ENCODE results near the gene SLC2A14. TPM values are rescaled to one million over a fixed set of nuclear protein-coding genes. Genes with fewer than 3 reads are reported as not detected.
"Not testable (repeated sequence)": the region's sequence is repeated elsewhere in the genome, so short reads cannot be mapped to it uniquely, and the experiment has no call there.

SLC2A14 gene
- total and polyA plus RNA-seq, 2 donors from 2014 or later: not detected

- Histone ChIP-seq H3K27me3 (ENCODE audit: control insufficient read depth, insufficient read depth, low read length) (no peaks in the 10 kb centered on the region), H3K9me3 (ENCODE audit: control insufficient read depth in 2 of 3, insufficient read depth in 1 of 3, low read length in 3 of 3) (no peaks in the 10 kb centered on the region), H3K4me3 (ENCODE audit: low read length in 3 of 3) (no peak overlapping the region), H3K36me3 (ENCODE audit: control insufficient read depth in 2 of 3, insufficient read depth in 3 of 3, low read length in 3 of 3) (no peaks in the 10 kb centered on the region), H3K4me1 (ENCODE audit: control insufficient read depth in 2 of 3, insufficient read depth in 2 of 3, low read depth in 1 of 3, low read length in 3 of 3) (no peaks in the 10 kb centered on the region), H3K27ac (ENCODE audit: low read depth in 2 of 2, low read length in 2 of 2) (no peak overlapping the region), H3K9ac (ENCODE audit: low read length in 3 of 3) (no peak overlapping the region)
- intact Hi-C loops (cut with DNase I): no loop called here
- TF ChIP-seq, protein P1, sequence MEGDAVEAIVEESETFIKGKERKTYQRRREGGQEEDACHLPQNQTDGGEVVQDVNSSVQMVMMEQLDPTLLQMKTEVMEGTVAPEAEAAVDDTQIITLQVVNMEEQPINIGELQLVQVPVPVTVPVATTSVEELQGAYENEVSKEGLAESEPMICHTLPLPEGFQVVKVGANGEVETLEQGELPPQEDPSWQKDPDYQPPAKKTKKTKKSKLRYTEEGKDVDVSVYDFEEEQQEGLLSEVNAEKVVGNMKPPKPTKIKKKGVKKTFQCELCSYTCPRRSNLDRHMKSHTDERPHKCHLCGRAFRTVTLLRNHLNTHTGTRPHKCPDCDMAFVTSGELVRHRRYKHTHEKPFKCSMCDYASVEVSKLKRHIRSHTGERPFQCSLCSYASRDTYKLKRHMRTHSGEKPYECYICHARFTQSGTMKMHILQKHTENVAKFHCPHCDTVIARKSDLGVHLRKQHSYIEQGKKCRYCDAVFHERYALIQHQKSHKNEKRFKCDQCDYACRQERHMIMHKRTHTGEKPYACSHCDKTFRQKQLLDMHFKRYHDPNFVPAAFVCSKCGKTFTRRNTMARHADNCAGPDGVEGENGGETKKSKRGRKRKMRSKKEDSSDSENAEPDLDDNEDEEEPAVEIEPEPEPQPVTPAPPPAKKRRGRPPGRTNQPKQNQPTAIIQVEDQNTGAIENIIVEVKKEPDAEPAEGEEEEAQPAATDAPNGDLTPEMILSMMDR (IDR thresholded peaks at IDR 0.05; ENCODE audit: borderline replicate concordance, extremely low read depth, insufficient read depth): no peak
- FAIRE-seq (no peak), DNase-seq (no peak)
Measured at GRCh38 chr12:7797698-7798398, 74.9 kb downstream of the SLC2A14 start.

DNA sequence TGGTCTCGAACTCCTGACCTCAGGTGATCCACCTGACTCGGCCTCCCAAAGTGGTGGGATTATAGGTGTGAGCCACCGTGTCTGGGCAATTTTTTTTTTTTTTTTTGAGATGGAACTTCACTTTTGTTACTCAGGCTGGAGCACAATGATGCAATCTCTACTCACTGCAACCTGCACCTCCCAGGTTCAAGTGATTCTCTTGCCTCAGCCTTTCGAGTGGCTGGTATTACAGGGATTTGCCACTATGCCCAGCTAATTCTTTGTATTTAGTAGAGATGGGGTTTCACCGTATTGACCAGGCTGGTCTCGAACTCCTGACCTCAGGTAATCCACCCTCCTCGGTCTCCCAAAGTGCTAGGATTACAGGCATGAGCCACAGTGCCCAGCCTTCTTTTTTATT, 75.4 kb downstream of the SLC2A14 start:
- FAIRE-seq; H3K27me3 ChIP-seq (ENCODE audit: control insufficient read depth, insufficient read depth, low read length); H3K9me3 ChIP-seq (ENCODE audit: control insufficient read depth in 2 of 3, insufficient read depth in 1 of 3, low read length in 3 of 3); H3K36me3 ChIP-seq (ENCODE audit: control insufficient read depth in 2 of 3, insufficient read depth in 3 of 3, low read length in 3 of 3); H3K4me3 ChIP-seq (ENCODE audit: low read length in 3 of 3); DNase-seq; intact Hi-C loops (cut with DNase I); H3K27ac ChIP-seq (ENCODE audit: low read depth in 2 of 2, low read length in 2 of 2); H3K4me1 ChIP-seq (ENCODE audit: control insufficient read depth in 2 of 3, insufficient read depth in 2 of 3, low read depth in 1 of 3, low read length in 3 of 3); H3K9ac ChIP-seq (ENCODE audit: low read length in 3 of 3): not testable (repeated sequence)

GRCh38 chr12:7793211-7793610, 79.5 kb downstream of the SLC2A14 start:
- TF ChIP-seq, protein P1 (IDR thresholded peaks at IDR 0.05; ENCODE audit: borderline replicate concordance, extremely low read depth, insufficient read depth): no peak
- Histone ChIP-seq H3K4me3 (ENCODE audit: low read length in 3 of 3) (no peak overlapping the region), H3K36me3 (ENCODE audit: control insufficient read depth in 2 of 3, insufficient read depth in 3 of 3, low read length in 3 of 3) (no peaks in the 10 kb centered on the region), H3K27me3 (ENCODE audit: control insufficient read depth, insufficient read depth, low read length) (no peaks in the 10 kb centered on the region), H3K9me3 (ENCODE audit: control insufficient read depth in 2 of 3, insufficient read depth in 1 of 3, low read length in 3 of 3) (no peaks in the 10 kb centered on the region), H3K27ac (ENCODE audit: low read depth in 2 of 2, low read length in 2 of 2) (no peak overlapping the region), H3K9ac (ENCODE audit: low read length in 3 of 3) (no peak overlapping the region), H3K4me1 (ENCODE audit: control insufficient read depth in 2 of 3, insufficient read depth in 2 of 3, low read depth in 1 of 3, low read length in 3 of 3) (no peaks in the 10 kb centered on the region)
- FAIRE-seq (no peak), DNase-seq (no peak)
- intact Hi-C loops (cut with DNase I): no loop called here

DNA sequence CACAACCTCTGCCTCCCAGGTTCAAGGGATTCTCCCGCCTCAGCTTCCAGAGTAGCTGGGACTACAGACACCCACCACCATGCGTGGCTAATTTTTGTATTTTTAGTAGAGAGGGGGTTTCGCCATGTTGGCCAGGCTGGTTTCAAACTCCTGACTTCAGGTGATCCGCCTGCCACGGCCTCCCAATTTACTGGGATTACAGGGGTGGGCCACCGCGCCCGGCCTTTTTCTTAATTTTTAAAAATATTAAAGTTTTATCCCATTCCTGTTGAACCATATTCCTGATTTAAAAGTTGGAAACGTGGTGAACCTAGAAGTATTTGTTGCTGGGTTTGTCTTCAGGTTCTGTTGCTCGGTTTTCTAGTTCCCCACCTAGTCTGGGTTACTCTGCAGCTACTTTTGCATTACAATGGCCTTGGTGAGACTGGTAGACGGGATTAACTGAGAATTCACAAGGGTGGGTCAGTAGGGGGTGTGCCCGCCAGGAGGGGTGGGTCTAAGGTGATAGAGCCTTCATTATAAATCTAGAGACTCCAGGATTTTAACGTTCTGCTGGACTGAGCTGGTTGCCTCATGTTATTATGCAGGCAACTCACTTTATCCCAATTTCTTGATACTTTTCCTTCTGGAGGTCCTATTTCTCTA, 83.7 kb downstream of the SLC2A14 start, which contains the start of gene NANOG:
TSS of gene NANOG (plus strand) at position 519 of the 645 bp plus-strand sequence. CDS start 213 bp downstream, outside the sequence.
- H3K4me3 ChIP-seq (ENCODE audit: low read length in 3 of 3); H3K9ac ChIP-seq (ENCODE audit: low read length in 3 of 3); FAIRE-seq; DNase-seq; H3K36me3 ChIP-seq (ENCODE audit: control insufficient read depth in 2 of 3, insufficient read depth in 3 of 3, low read length in 3 of 3); H3K27me3 ChIP-seq (ENCODE audit: control insufficient read depth, insufficient read depth, low read length); H3K27ac ChIP-seq (ENCODE audit: low read depth in 2 of 2, low read length in 2 of 2); H3K9me3 ChIP-seq (ENCODE audit: control insufficient read depth in 2 of 3, insufficient read depth in 1 of 3, low read length in 3 of 3); intact Hi-C loops (cut with DNase I); H3K4me1 ChIP-seq (ENCODE audit: control insufficient read depth in 2 of 3, insufficient read depth in 2 of 3, low read depth in 1 of 3, low read length in 3 of 3): not testable (repeated sequence)
